K562 (cell line): Measurements from ENCODE around the gene SMARCC1. TPM values are rescaled to one million over a fixed set of nuclear protein-coding genes. Genes with fewer than 3 reads are reported as not detected.

Source experiments
- ATAC-seq: fragments of 200-7000 bp; cut with Tn5 transposase; 3 replicates; pipeline ENCODE4 v1.9.1; 2020; ENCODE audit warnings: moderate library complexity
- BruUV-seq: library from RNA; stranded (reverse); fragments of 400-500 nt; replicated peaks from 2 replicates; lab custom pipeline; 2021; lab: Mats Ljungman, UMichigan
- CTCF ChIA-PET: fragments of 300-600 bp; formaldehyde crosslinking; extraction: SDS; loops from one replicate; lab custom pipeline; 2021; ENCODE audit warnings: low intra/inter-chr PET ratio; lab: Yijun Ruan, JAX
- POLR2A ChIA-PET: fragments of 300-600, 350-650 bp; sonication (Branson Sonifier 250); formaldehyde crosslinking; extraction: SDS; loops from one replicate; lab custom pipeline; 2021; ENCODE audit warnings: antibody characterized with exemption, inconsistent platforms; lab: Yijun Ruan, JAX
- DNase-seq, 4 experiments: peaks; one replicate each; pipeline versions ENCODE4 v3.0.0 to v3.0.0-alpha.2; 2011 to 2018; ENCODE audit warnings: low spot score in 3 of 4, mixed read lengths in 3 of 4; ENCODE audit errors: extremely low read depth in 1 of 4
- FAIRE-seq: peaks from 2 replicates; lab custom pipeline; 2011; peaks lifted over from hg19 to GRCh38; lab: Jason Lieb, UNC
- H2AFZ ChIP-seq: 2 replicates; pipeline ENCODE4 v1.6.0; 2011; ENCODE audit warnings: low read depth, low read length, control low read depth, inconsistent platforms
- H3K27ac ChIP-seq: fragments of 200-600 bp; 3 replicates; pipeline ENCODE4 v1.8.0; 2011; ENCODE audit warnings: low read depth, mild to moderate bottlenecking, control low read depth, inconsistent platforms, low read length, moderate library complexity, mixed read lengths; ENCODE audit errors: extremely low read depth
- H3K27me3 ChIP-seq, 2 experiments: fragments of 300-600 bp in 1 of 2; 2 replicates in 1 of 2; 3 replicates in 1 of 2; pipeline versions ENCODE4 v1.6.0 to v1.8.0; 2011; ENCODE audit warnings: inconsistent platforms in 2 of 2, low read length in 2 of 2, mild to moderate bottlenecking in 1 of 2, mixed read lengths in 1 of 2, moderate library complexity in 1 of 2; ENCODE audit not compliant: control insufficient read depth in 2 of 2, insufficient read depth in 2 of 2
- H3K36me3 ChIP-seq: fragments of 300-600 bp; 3 replicates; pipeline ENCODE4 v1.8.0; 2011; ENCODE audit warnings: mild to moderate bottlenecking, low read length, inconsistent platforms; ENCODE audit not compliant: control insufficient read depth, insufficient read depth
- H3K4me1 ChIP-seq, 2 experiments: fragments of 200-600 bp in 1 of 2; replicated peaks in 1 of 2; 2 replicates in 1 of 2; 3 replicates in 1 of 2; pipeline versions ENCODE4 v1.5.1 to v1.8.0; 2011; ENCODE audit warnings: inconsistent platforms in 2 of 2, low read length in 2 of 2, mild to moderate bottlenecking in 1 of 2, mixed read lengths in 1 of 2, moderate library complexity in 1 of 2; ENCODE audit not compliant: control insufficient read depth in 2 of 2, insufficient read depth in 2 of 2
- H3K4me2 ChIP-seq: 2 replicates; pipeline ENCODE4 v1.6.1; 2011; ENCODE audit warnings: low read length, control low read depth, inconsistent platforms, mixed read lengths; ENCODE audit not compliant: insufficient read depth
- H3K4me3 ChIP-seq: fragments of 200-600 bp; sonication (generic), shearing (Covaris generic); 2 replicates; pipeline ENCODE4 v1.5.1; 2016; ENCODE audit warnings: control low read depth, inconsistent platforms
- H3K79me2 ChIP-seq: fragments of 200-600 bp; 3 replicates; pipeline ENCODE4 v1.8.0; 2011; ENCODE audit warnings: low read length, inconsistent platforms; ENCODE audit not compliant: control insufficient read depth, insufficient read depth
- H3K9ac ChIP-seq, 2 experiments: 2 replicates each; pipeline versions ENCODE4 v1.6.0 to v1.6.1; 2011; ENCODE audit warnings: low read depth in 2 of 2, low read length in 2 of 2, control low read depth in 1 of 2, inconsistent platforms in 1 of 2, mild to moderate bottlenecking in 1 of 2, mixed read lengths in 1 of 2; ENCODE audit not compliant: insufficient read depth in 1 of 2
- H3K9me1 ChIP-seq: one replicate; pipeline ENCODE4 v1.6.0; 2011; ENCODE audit warnings: inconsistent platforms, mild to moderate bottlenecking, low read length, moderate library complexity; ENCODE audit not compliant: control insufficient read depth, insufficient read depth
- H3K9me3 ChIP-seq: replicated peaks from 2 replicates; pipeline ENCODE4 v1.5.1; 2011; ENCODE audit warnings: low read depth, low read length, inconsistent platforms; ENCODE audit not compliant: control insufficient read depth, insufficient read depth
- H4K20me1 ChIP-seq: replicated peaks from 2 replicates; pipeline ENCODE4 v1.6.1; 2011; ENCODE audit warnings: low read length, inconsistent platforms, mixed read lengths; ENCODE audit not compliant: control insufficient read depth, insufficient read depth
- MLX ChIP-seq, 2 experiments: fragments of 450-650 bp in 1 of 2; sonication (generic) in 1 of 2; formaldehyde crosslinking; conservative IDR thresholded peaks; 2 replicates each; pipeline versions ENCODE4 v1.4.0 to v1.8.1; 2020 to 2022; ENCODE audit warnings: mild to moderate bottlenecking in 1 of 2, missing genetic modification reagents in 1 of 2
- POLR2H ChIP-seq: IDR thresholded peaks from 2 replicates; pipeline ENCODE4 v1.6.1; 2016; ENCODE audit warnings: missing genetic modification characterization, low read depth, mild to moderate bottlenecking, control low read depth, missing compliant biosample characterization, moderate library complexity
- TRIM24 ChIP-seq, 2 experiments: fragments of 450-650 bp; IDR thresholded peaks; 2 replicates each; pipeline ENCODE4 v1.6.1; 2016
- ZNF398 ChIP-seq: fragments of 250-450 bp; sonication (Bioruptor Pico); IDR thresholded peaks from 2 replicates; pipeline ENCODE4 v1.8.0; 2021; ENCODE audit warnings: moderate library complexity, mild to moderate bottlenecking, inconsistent platforms
- ZNF507 ChIP-seq: conservative IDR thresholded peaks from 2 replicates; pipeline ENCODE4 v1.6.1; 2017; ENCODE audit warnings: missing genetic modification characterization, missing compliant biosample characterization
- ZNF592 ChIP-seq: fragments of 450-650 bp; IDR thresholded peaks from 2 replicates; pipeline ENCODE4 v1.6.1; 2017; ENCODE audit warnings: antibody characterized with exemption, mild to moderate bottlenecking
- WGBS: fragments of 100-300 bp; shearing (Covaris generic); methylation state at CpG from one replicate; pipeline ENCODE4 v1.1.6; 2016; ENCODE audit warnings: low coverage, mixed read lengths; ENCODE audit not compliant: insufficient coverage; ENCODE audit errors: missing lambda C conversion rate; 5-methylcytosine and 5-hydroxymethylcytosine counted together
- in situ Hi-C: fragments of 300-500 bp; cut with MboI; formaldehyde crosslinking; loops from 4 replicates; pipeline ENCODE4 v1.15.0; 2018; ENCODE audit warnings: inconsistent platforms, mixed read lengths
- intact Hi-C: fragments of 100-400 bp; cut with micrococcal nuclease; formaldehyde crosslinking; loops from 2 replicates; pipeline ENCODE4 v1.14.2; 2022
- polyA plus RNA-seq, 8 experiments: library from polyadenylated mRNA; depleted of rRNA in 4 of 8; stranded (reverse) in 5 of 8; unstranded in 3 of 8; fragments of >200 nt; fragmentation: Nextera tagmentation in 2 of 8; fragmentation: Illumina TruSeq in 1 of 8; extraction: Ambion mirVana in 2 of 8; extraction: Trizol in 1 of 8; gene quantifications; 2 replicates each; pipeline versions ENCODE4 v1.2.1 to v1.2.3, GENCODE V29; 2011 to 2014; ENCODE audit warnings: inconsistent platforms in 1 of 8, missing spikeins in 1 of 8
- total RNA-seq, 7 experiments: library from RNA; depleted of rRNA in 6 of 7; stranded (reverse); fragments of >200 nt in 6 of 7; fragmentation: Illumina TruSeq in 2 of 7; extraction: Trizol in 2 of 7; gene quantifications; 2 replicates each; pipeline versions ENCODE4 v1.2.1 to v1.2.3, GENCODE V29; 2011 to 2021; ENCODE audit warnings: low replicate concordance in 1 of 7

SMARCC1 gene
- total and polyA plus RNA-seq, 9 of the 15 experiments (the other 6 are each of a cell fraction or from before 2014, with no cell fraction given), result 20.7 to 199 (median 66.0) TPM

GRCh38 chr3:47583320-47584075 lies 198.2 kb downstream of the SMARCC1 start (continued):
- TF ChIP-seq MLX (CRISPR knock-in tag; conservative IDR thresholded peaks at IDR 0.05), result no peak
- TF ChIP-seq ZNF507, result no peak
- TF ChIP-seq ZNF592, result no peak

GRCh38 chr3:47581835-47582234 lies 199.9 kb downstream of the SMARCC1 start:
- DNase-seq (no peak), FAIRE-seq (no peak), ATAC-seq (no peak)
- Histone ChIP-seq H3K79me2 (no peaks in the 10 kb centered on the region), H3K4me3 (no peak overlapping the region), H3K27me3 (peaks cover 0 to 5% of the 10 kb centered on the region in 2 experiments; a peak in 2 of 5 replicates), H2AFZ (no peak overlapping the region), H3K36me3 (peaks cover 19% of the 10 kb centered on the region), H3K9me1 (peaks cover 4% of the 10 kb centered on the region), H3K9me3 (no peaks in the 10 kb centered on the region), H3K4me2 (no peak overlapping the region), H3K4me1 (peaks cover 0 to 22% of the 10 kb centered on the region in 2 experiments; a peak in 2 of 5 replicates), H4K20me1 (peaks cover 5% of the 10 kb centered on the region; the same call in 1 of the 2 replicates), H3K9ac (no peak overlapping the region), H3K27ac (no peak overlapping the region)
- intact Hi-C loops (loop anchor here (5.0 kb wide), 1 partner anchor 205 kb away; no protein-coding TSS in a partner anchor), in situ Hi-C loops (no loop called here)
- no TSS peak for BruUV-seq
- WGBS, result 51% methylated on average over 4 of the region's 4 CpGs
- ChIA-PET POLR2A (no interaction called here), CTCF (no interaction called here)
- TF ChIP-seq POLR2H (tag) (no peak), TRIM24 (IDR thresholded peaks at IDR 0.05) (peak in 1 of 2 experiments; percentile 51; a peak in 1 of 4 replicates), ZNF398 (CRISPR knock-in tag) (no peak)
